Measurements from ENCODE around the gene COL13A1.

COL13A1 gene

GRCh38 chr10:69919250-69919649 lies 117.5 kb downstream of the COL13A1 start:
- peaks cover 10% of the 10 kb centered on the region; the same call in 1 of the 2 replicates for H3K27me3 ChIP-seq (ENCODE audit: insufficient read depth, low read length)

GRCh38 chr10:69925111-69925510 lies 123.4 kb downstream of the COL13A1 start:
- Histone ChIP-seq H3K27me3 (ENCODE audit: insufficient read depth, low read length) (no peaks in the 10 kb centered on the region), H3K4me1 (ENCODE audit: insufficient read depth, low read length) (no peaks in the 10 kb centered on the region; the same call in 1 of the 2 replicates), H3K4me3 (ENCODE audit: low read length) (no peak overlapping the region), H3K27ac (ENCODE audit: low read length) (no peak overlapping the region), H3K36me3 (ENCODE audit: insufficient read depth, low read depth, low read length) (no peaks in the 10 kb centered on the region), H3K9ac (ENCODE audit: low read depth, low read length) (no peak overlapping the region), H3K9me3 (ENCODE audit: insufficient read depth, low read depth, low read length) (no peaks in the 10 kb centered on the region)

More at GRCh38 chr10:69919250-69919649, 117.5 kb downstream of the COL13A1 start:
- H3K36me3 ChIP-seq (ENCODE audit: insufficient read depth, low read depth, low read length): no peaks in the 10 kb centered on the region
- H3K27ac ChIP-seq (ENCODE audit: low read length): no peak overlapping the region
- H3K4me1 ChIP-seq (ENCODE audit: insufficient read depth, low read length): no peaks in the 10 kb centered on the region; the same call in 1 of the 2 replicates
- H3K9ac ChIP-seq (ENCODE audit: low read depth, low read length): no peak overlapping the region
- no peak overlapping the region for H3K4me3 ChIP-seq (ENCODE audit: low read length)
- H3K9me3 ChIP-seq (ENCODE audit: insufficient read depth, low read depth, low read length): no peaks in the 10 kb centered on the region

GRCh38 chr10:69928339-69928738 lies 126.6 kb downstream of the COL13A1 start:
- Histone ChIP-seq H3K9me3 (ENCODE audit: insufficient read depth, low read depth, low read length) (no peaks in the 10 kb centered on the region), H3K4me3 (ENCODE audit: low read length) (no peak overlapping the region), H3K9ac (ENCODE audit: low read depth, low read length) (no peak overlapping the region), H3K27me3 (ENCODE audit: insufficient read depth, low read length) (no peaks in the 10 kb centered on the region), H3K36me3 (ENCODE audit: insufficient read depth, low read depth, low read length) (no peaks in the 10 kb centered on the region), H3K27ac (ENCODE audit: low read length) (no peak overlapping the region), H3K4me1 (ENCODE audit: insufficient read depth, low read length) (no peaks in the 10 kb centered on the region; the same call in 1 of the 2 replicates)

- H3K4me1 ChIP-seq (ENCODE audit: insufficient read depth, low read length): no peaks in the 10 kb centered on the region; the same call in 1 of the 2 replicates
- no peaks in the 10 kb centered on the region for H3K36me3 ChIP-seq (ENCODE audit: insufficient read depth, low read depth, low read length)
- H3K27ac ChIP-seq (ENCODE audit: low read length): no peak overlapping the region
- no peaks in the 10 kb centered on the region for H3K27me3 ChIP-seq (ENCODE audit: insufficient read depth, low read length)
- no peak overlapping the region for H3K4me3 ChIP-seq (ENCODE audit: low read length)
- H3K9me3 ChIP-seq (ENCODE audit: insufficient read depth, low read depth, low read length): no peaks in the 10 kb centered on the region
- H3K9ac ChIP-seq (ENCODE audit: low read depth, low read length): no peak overlapping the region
Observed at GRCh38 chr10:69929575-69929974, 127.9 kb downstream of the COL13A1 start.

- H3K9ac ChIP-seq (ENCODE audit: low read depth, low read length): no peak overlapping the region
- H3K27ac ChIP-seq (ENCODE audit: low read length): no peak overlapping the region
- H3K9me3 ChIP-seq (ENCODE audit: insufficient read depth, low read depth, low read length): no peaks in the 10 kb centered on the region
- no peaks in the 10 kb centered on the region for H3K27me3 ChIP-seq (ENCODE audit: insufficient read depth, low read length)
- no peak overlapping the region for H3K4me3 ChIP-seq (ENCODE audit: low read length)
- H3K4me1 ChIP-seq (ENCODE audit: insufficient read depth, low read length): no peaks in the 10 kb centered on the region
- H3K36me3 ChIP-seq (ENCODE audit: insufficient read depth, low read depth, low read length): no peaks in the 10 kb centered on the region
Observed at GRCh38 chr10:69934768-69935167, 133.1 kb downstream of the COL13A1 start.

- no peaks in the 10 kb centered on the region for H3K4me1 ChIP-seq (ENCODE audit: insufficient read depth, low read length)
- no peak overlapping the region for H3K4me3 ChIP-seq (ENCODE audit: low read length)
- no peak overlapping the region for H3K27ac ChIP-seq (ENCODE audit: low read length)
- no peak overlapping the region for H3K9ac ChIP-seq (ENCODE audit: low read depth, low read length)
- H3K27me3 ChIP-seq (ENCODE audit: insufficient read depth, low read length): no peaks in the 10 kb centered on the region
- H3K9me3 ChIP-seq (ENCODE audit: insufficient read depth, low read depth, low read length): no peaks in the 10 kb centered on the region
- H3K36me3 ChIP-seq (ENCODE audit: insufficient read depth, low read depth, low read length): no peaks in the 10 kb centered on the region
Observed at GRCh38 chr10:69936091-69936490, 134.4 kb downstream of the COL13A1 start.

- H3K27ac ChIP-seq (ENCODE audit: low read length): no peak overlapping the region
- H3K9me3 ChIP-seq (ENCODE audit: insufficient read depth, low read depth, low read length): no peaks in the 10 kb centered on the region
- H3K4me1 ChIP-seq (ENCODE audit: insufficient read depth, low read length): no peaks in the 10 kb centered on the region
- no peak overlapping the region for H3K4me3 ChIP-seq (ENCODE audit: low read length)
- H3K27me3 ChIP-seq (ENCODE audit: insufficient read depth, low read length): no peaks in the 10 kb centered on the region
- H3K36me3 ChIP-seq (ENCODE audit: insufficient read depth, low read depth, low read length): no peaks in the 10 kb centered on the region
- H3K9ac ChIP-seq (ENCODE audit: low read depth, low read length): no peak overlapping the region
Observed at GRCh38 chr10:69938541-69938991, 136.9 kb downstream of the COL13A1 start.

- Histone ChIP-seq H3K36me3 (ENCODE audit: insufficient read depth, low read depth, low read length) (no peaks in the 10 kb centered on the region), H3K27ac (ENCODE audit: low read length) (no peak overlapping the region), H3K27me3 (ENCODE audit: insufficient read depth, low read length) (no peaks in the 10 kb centered on the region), H3K4me3 (ENCODE audit: low read length) (no peak overlapping the region), H3K9ac (ENCODE audit: low read depth, low read length) (no peak overlapping the region), H3K4me1 (ENCODE audit: insufficient read depth, low read length) (no peaks in the 10 kb centered on the region), H3K9me3 (ENCODE audit: insufficient read depth, low read depth, low read length) (no peaks in the 10 kb centered on the region)
Observed at GRCh38 chr10:69939061-69939460, 137.4 kb downstream of the COL13A1 start.

GRCh38 chr10:69939481-69939880 lies 137.8 kb downstream of the COL13A1 start:
- Histone ChIP-seq H3K36me3 (ENCODE audit: insufficient read depth, low read depth, low read length) (no peaks in the 10 kb centered on the region), H3K9me3 (ENCODE audit: insufficient read depth, low read depth, low read length) (no peaks in the 10 kb centered on the region), H3K4me1 (ENCODE audit: insufficient read depth, low read length) (no peaks in the 10 kb centered on the region), H3K4me3 (ENCODE audit: low read length) (no peak overlapping the region), H3K9ac (ENCODE audit: low read depth, low read length) (no peak overlapping the region), H3K27ac (ENCODE audit: low read length) (no peak overlapping the region), H3K27me3 (ENCODE audit: insufficient read depth, low read length) (no peaks in the 10 kb centered on the region)

- H3K4me3 ChIP-seq (ENCODE audit: low read length): no peak overlapping the region
- no peaks in the 10 kb centered on the region for H3K4me1 ChIP-seq (ENCODE audit: insufficient read depth, low read length)
- H3K9ac ChIP-seq (ENCODE audit: low read depth, low read length): no peak overlapping the region
- H3K36me3 ChIP-seq (ENCODE audit: insufficient read depth, low read depth, low read length): no peaks in the 10 kb centered on the region
- H3K27me3 ChIP-seq (ENCODE audit: insufficient read depth, low read length): no peaks in the 10 kb centered on the region
- H3K9me3 ChIP-seq (ENCODE audit: insufficient read depth, low read depth, low read length): no peaks in the 10 kb centered on the region
- no peak overlapping the region for H3K27ac ChIP-seq (ENCODE audit: low read length)
Observed at GRCh38 chr10:69941730-69942129, 140.0 kb downstream of the COL13A1 start.

- H3K27me3 ChIP-seq (ENCODE audit: insufficient read depth, low read length): no peaks in the 10 kb centered on the region
- H3K9ac ChIP-seq (ENCODE audit: low read depth, low read length): no peak overlapping the region
- H3K36me3 ChIP-seq (ENCODE audit: insufficient read depth, low read depth, low read length): no peaks in the 10 kb centered on the region
- no peaks in the 10 kb centered on the region for H3K4me1 ChIP-seq (ENCODE audit: insufficient read depth, low read length)
- no peak overlapping the region for H3K4me3 ChIP-seq (ENCODE audit: low read length)
- H3K27ac ChIP-seq (ENCODE audit: low read length): no peak overlapping the region
- no peaks in the 10 kb centered on the region for H3K9me3 ChIP-seq (ENCODE audit: insufficient read depth, low read depth, low read length)
Observed at GRCh38 chr10:69943292-69943820, 141.7 kb downstream of the COL13A1 start.

- no peaks in the 10 kb centered on the region for H3K36me3 ChIP-seq (ENCODE audit: insufficient read depth, low read depth, low read length)
- no peaks in the 10 kb centered on the region for H3K4me1 ChIP-seq (ENCODE audit: insufficient read depth, low read length)
- H3K9me3 ChIP-seq (ENCODE audit: insufficient read depth, low read depth, low read length): no peaks in the 10 kb centered on the region
Observed at GRCh38 chr10:69944761-69945160, 143.1 kb downstream of the COL13A1 start.

More at GRCh38 chr10:69944761-69945160, 143.1 kb downstream of the COL13A1 start:
- no peaks in the 10 kb centered on the region for H3K27me3 ChIP-seq (ENCODE audit: insufficient read depth, low read length)
- H3K9ac ChIP-seq (ENCODE audit: low read depth, low read length): no peak overlapping the region
- H3K4me3 ChIP-seq (ENCODE audit: low read length): no peak overlapping the region
- no peak overlapping the region for H3K27ac ChIP-seq (ENCODE audit: low read length)
